Measurements from ENCODE around the gene CFAP141.

DNA sequence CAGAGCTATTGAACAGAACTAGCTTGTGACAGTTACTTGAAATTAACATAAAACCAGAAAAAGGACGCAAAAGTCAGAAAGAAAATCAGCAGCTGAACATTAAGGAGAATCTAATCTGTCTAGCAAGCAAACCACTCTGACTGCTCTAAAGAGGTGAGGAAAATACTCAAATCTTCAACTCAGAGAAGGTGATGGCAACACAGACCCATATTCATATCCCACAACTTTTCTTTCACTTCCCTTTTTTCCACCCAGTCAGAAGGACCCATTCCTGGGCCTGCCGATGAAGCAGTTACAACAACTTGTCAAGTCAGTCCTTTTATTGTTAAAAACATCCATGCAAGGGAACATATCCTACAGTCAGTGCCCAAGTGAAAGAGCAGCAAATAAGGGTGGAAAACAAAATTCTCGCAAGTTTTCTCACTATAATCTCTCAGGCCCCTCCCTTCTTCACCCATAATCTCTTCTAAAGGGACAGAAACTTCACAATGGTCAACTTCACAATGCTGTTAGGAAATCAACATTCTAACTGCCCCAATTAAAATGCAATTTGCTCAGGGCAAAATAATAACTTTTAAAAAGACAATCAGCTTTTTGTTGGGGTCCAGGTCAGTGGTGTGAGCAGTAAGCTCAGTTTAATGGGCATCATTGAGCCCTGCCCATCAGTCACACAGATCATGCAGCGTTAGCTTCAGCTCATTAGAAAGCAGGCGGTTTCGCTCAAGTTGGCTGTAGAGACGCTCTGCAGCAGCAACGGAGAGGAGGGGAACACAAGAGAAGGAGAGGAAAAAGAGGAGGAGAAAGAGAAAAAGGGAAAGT is 47.6 kb downstream of the CFAP141 start:
- TF ChIP-seq POLR2A (IDR thresholded peaks at IDR 0.05) (no peak), POLR2AphosphoS5 (IDR thresholded peaks at IDR 0.05) (no peak)
- TF ChIP-seq, protein P1, sequence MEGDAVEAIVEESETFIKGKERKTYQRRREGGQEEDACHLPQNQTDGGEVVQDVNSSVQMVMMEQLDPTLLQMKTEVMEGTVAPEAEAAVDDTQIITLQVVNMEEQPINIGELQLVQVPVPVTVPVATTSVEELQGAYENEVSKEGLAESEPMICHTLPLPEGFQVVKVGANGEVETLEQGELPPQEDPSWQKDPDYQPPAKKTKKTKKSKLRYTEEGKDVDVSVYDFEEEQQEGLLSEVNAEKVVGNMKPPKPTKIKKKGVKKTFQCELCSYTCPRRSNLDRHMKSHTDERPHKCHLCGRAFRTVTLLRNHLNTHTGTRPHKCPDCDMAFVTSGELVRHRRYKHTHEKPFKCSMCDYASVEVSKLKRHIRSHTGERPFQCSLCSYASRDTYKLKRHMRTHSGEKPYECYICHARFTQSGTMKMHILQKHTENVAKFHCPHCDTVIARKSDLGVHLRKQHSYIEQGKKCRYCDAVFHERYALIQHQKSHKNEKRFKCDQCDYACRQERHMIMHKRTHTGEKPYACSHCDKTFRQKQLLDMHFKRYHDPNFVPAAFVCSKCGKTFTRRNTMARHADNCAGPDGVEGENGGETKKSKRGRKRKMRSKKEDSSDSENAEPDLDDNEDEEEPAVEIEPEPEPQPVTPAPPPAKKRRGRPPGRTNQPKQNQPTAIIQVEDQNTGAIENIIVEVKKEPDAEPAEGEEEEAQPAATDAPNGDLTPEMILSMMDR (IDR thresholded peaks at IDR 0.05): no peak
